AG09309 (cell line): ENCODE measurements around the gene ATRNL1.
"Not testable (repeated sequence)": the region's sequence is repeated elsewhere in the genome, so short reads cannot be mapped to it uniquely, and the experiment has no call there.

ENCODE experiments used
- DNase-seq: peaks from one replicate; pipeline ENCODE4 v3.0.0-alpha.2; 2010; ENCODE audit warnings: low read depth
- H3K4me3 ChIP-seq: 2 replicates; pipeline ENCODE4 v1.5.1; 2011; ENCODE audit warnings: mild to moderate bottlenecking, low read depth, low read length, moderate library complexity; ENCODE audit not compliant: control insufficient read depth
- CTCF ChIP-seq: IDR thresholded peaks from 2 replicates; pipeline ENCODE4 v1.5.1; 2011; ENCODE audit warnings: mild to moderate bottlenecking, low read depth, low read length, inconsistent platforms; ENCODE audit not compliant: insufficient read depth, control insufficient read depth; ENCODE audit errors: missing control alignments

Gene ATRNL1

GRCh38 chr10:115094416-115095140 is 1.4 kb downstream of the ATRNL1 start:
- H3K4me3 ChIP-seq = no peak overlapping the region
- DNase-seq = no peak

DNA sequence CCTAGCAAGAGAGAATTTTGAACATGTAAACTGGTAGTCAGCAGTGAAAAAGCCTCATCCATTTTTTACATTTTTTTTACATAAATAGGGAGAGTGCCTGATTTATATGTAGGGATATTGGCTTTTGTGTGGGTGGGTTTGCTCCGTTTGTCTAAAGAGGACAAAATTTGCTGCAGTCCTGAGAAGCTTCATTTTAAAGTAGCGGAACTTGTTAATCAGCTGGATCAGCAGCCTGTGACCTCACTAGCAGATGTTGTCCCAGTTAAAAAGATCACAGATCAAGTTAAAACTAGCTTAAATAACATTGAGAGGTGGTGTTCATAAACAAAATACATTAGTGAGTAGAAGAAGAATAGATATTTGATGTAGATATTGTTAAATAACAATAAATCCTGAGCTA is 2.6 kb downstream of the ATRNL1 start:
- no peak for DNase-seq
- TF ChIP-seq CTCF = no peak
- no peak overlapping the region for H3K4me3 ChIP-seq

More at GRCh38 chr10:115094416-115095140, 1.4 kb downstream of the ATRNL1 start:
- TF ChIP-seq CTCF = no peak

DNA sequence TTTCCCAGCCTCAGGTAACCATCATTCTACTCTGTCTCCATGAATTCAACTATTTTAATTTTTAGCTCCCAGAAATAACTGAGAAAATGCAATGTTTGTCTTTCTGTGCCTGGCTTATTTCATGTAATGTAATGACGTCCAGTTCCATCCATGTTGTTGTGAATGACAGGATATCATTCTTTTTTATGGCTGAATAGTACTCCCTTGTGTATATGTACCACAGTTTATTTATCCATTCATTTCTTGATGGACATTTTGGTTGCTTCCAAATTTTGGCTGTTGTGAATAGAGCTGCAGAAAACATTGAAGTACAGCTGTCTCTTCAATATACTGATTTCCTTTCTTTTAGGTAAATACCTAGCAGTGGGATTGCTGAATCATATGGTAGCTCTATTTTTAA is 10.5 kb downstream of the ATRNL1 start:
- TF ChIP-seq CTCF = no peak
- H3K4me3 ChIP-seq = no peak overlapping the region
- DNase-seq = no peak

- H3K4me3 ChIP-seq, DNase-seq: not testable (repeated sequence)
Observed at GRCh38 chr10:115105411-115105810, 12.2 kb downstream of the ATRNL1 start.

DNA sequence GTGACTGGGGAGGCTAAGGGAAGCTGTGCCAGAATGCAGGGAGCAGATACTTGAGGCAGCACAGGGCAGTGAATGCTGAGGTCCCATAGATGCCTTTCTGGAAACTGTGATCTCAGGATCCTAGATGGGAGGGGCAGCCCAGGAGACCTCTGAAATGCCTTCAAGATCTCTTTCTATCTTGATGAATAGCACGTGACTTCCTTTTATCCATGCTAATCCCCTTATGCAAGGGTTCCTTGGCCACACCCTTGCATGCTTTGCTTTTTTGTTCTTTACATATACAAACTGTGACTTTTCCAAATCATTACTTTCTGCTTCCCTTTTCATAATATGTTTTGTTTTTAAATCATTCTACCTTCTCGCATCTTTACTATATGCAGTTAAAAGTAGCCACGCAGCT is 14.7 kb downstream of the ATRNL1 start:
- no peak for DNase-seq
- TF ChIP-seq CTCF = no peak
- no peak overlapping the region for H3K4me3 ChIP-seq

GRCh38 chr10:115117301-115117700 is 24.1 kb downstream of the ATRNL1 start:
- TF ChIP-seq CTCF = no peak
- no peak for DNase-seq
- H3K4me3 ChIP-seq = no peak overlapping the region

- TF ChIP-seq CTCF = no peak
- DNase-seq = no peak
- H3K4me3 ChIP-seq = no peak overlapping the region
Observed at GRCh38 chr10:115118346-115118745, 25.2 kb downstream of the ATRNL1 start.
